GM21390 (cell line): ENCODE measurements around the gene TNFRSF4.
"Not testable (repeated sequence)": the region's sequence is repeated elsewhere in the genome, so short reads cannot be mapped to it uniquely, and the experiment has no call there.

Experiments used
- ATAC-seq: cut with Tn5 transposase; IDR thresholded peaks from one replicate; pipeline ENCODE4 v1.9.1; 2021; ENCODE audit not compliant: unreplicated experiment

TNFRSF4 gene

DNA sequence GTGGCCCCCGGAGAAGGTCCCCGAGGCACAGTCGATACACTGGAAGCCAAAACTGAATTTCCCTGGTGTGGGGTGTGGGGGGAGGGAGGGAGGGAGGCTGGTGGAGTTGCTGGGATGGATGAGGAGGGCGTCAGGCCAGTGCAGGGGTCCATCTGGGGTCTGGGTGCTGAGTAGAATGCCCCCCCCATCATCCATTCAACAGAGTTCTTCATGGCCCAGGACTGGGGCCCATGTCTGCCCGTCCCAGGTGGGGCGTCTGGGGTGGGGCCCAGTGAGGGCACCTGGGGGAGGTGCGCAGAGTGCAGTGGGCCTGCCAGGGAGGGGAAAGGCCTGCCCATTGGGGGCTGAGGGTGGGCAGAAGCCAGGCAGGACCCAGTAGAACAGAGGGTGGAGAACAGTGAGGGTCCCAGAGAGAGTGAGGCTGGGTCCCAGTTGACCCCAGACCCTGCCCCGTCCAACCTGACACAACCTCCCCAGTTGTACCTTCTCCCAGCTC lies 9.5 kb downstream of the TNFRSF4 start:
- no peak for ATAC-seq

GRCh38 chr1:1203561-1204424 lies 10.2 kb downstream of the TNFRSF4 start:
- ATAC-seq: no peak

GRCh38 chr1:1202831-1203560 lies 11.0 kb downstream of the TNFRSF4 start:
- no peak for ATAC-seq

DNA sequence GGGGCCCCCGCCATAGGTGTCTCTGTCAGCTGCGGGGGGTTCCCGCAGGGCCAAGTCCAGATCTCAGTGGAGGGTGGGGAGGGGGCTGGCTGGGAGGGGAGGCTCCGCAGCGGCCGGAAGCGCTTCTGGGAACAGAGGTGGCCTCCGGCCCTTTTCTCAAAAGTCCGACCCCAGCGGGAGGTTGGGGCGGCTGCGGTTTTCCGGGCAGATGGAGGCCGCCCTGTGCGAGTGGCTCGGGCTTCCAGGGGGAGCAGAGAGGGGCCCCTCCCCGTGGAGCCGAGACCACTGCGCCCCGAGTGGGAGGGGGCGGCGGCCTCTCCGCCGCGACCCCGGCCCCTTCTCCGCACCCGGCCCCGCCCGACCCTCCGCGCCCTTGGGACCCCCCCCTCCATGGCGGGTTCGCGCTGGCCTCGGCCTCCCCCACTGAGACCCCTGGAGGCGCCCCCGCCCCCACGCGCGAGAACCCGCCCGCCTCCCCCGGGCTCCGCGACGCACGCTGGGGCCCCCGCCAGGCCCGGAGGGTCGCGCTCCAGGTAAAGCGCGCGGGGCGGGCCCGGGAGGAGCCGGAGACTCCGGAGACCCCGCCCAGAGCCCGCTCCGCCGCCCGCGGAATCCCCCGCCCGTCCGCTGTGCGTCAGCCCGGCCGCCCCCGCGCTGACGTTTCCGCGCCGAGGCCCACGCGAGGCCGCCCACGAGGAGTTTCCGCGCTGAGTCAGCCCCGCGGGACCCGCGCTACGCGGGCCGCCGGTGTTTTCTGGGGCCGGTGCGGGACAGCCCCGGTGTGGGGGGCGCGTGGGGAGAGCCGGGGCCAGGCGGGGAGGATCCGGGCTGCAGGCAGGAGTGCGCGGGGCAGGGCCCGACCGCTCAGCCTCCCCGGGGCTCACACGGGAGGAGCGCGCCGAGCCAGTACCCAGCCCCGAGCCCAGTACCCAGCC lies 12.8 kb downstream of the TNFRSF4 start:
- ATAC-seq: no peak

GRCh38 chr1:1199961-1200875 lies 13.7 kb downstream of the TNFRSF4 start:
- ATAC-seq: no peak

- no peak for ATAC-seq
Observed at GRCh38 chr1:1199141-1199960, 14.6 kb downstream of the TNFRSF4 start.

GRCh38 chr1:1198423-1199140 lies 15.4 kb downstream of the TNFRSF4 start:
- ATAC-seq: no peak

DNA sequence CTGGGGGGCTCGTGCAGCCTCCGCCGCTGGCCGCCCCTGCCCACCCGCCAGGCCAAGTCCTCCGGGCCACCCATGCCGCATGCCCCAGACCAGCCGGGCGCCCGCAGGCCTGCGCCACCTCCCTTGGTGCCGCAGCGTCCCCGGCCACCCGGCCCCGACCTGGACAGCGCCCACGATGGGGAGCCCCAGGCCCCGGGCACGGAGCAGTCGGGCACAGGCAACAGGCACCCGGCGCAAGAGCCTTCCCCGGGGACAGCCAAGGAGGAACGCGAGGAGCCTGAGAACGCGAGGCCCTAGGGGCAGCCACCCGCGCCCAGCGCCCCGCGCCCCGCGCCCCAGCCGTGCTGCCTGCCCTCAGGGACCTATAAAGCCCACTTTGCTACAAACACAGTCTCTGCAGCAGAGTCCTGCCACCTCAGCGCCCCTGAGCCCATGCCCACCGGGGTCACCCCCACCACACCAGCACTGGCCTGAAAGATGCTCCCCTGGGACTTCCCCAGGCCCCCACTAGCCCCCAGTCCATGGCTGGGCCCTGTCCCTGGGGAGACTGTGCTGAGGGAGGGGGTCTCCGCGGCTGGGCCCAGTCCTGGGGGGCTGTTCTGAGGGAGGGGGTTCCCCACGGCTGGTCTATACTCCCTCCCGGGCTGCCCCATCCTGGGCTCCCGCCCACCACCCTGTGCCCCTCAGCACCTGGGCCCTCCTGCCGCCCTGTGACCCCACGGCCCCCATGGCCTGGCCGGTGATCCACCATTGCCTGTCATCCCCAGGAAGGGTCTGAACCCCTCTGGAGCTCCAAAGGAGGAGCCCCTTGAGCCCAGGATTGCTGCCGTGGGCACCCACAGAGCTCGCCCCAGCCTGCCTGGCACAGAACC lies 16.2 kb downstream of the TNFRSF4 start:
- no peak for ATAC-seq

DNA sequence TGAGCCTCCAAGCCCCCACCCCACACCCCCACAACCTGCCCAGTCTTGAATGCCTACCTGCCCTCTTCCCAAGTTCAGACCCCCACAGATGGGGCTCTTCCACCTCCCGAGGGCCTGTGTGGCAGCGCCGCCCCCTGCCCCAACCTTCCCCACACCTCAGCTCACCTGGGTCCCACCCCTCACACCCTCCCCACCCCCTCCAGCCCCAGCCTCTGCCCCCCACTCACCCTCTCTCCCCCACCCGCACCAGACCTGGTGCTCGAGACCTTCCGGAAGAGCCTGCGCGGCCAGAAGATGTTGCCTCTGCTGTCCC lies 16.8 kb downstream of the TNFRSF4 start:
- ATAC-seq: no peak

- ATAC-seq: no peak
Observed at GRCh38 chr1:1196431-1197187, 17.3 kb downstream of the TNFRSF4 start.

GRCh38 chr1:1195726-1196125 lies 18.2 kb downstream of the TNFRSF4 start:
- not testable (repeated sequence) for ATAC-seq

GRCh38 chr1:1194723-1195122 lies 19.2 kb downstream of the TNFRSF4 start:
- no peak for ATAC-seq

DNA sequence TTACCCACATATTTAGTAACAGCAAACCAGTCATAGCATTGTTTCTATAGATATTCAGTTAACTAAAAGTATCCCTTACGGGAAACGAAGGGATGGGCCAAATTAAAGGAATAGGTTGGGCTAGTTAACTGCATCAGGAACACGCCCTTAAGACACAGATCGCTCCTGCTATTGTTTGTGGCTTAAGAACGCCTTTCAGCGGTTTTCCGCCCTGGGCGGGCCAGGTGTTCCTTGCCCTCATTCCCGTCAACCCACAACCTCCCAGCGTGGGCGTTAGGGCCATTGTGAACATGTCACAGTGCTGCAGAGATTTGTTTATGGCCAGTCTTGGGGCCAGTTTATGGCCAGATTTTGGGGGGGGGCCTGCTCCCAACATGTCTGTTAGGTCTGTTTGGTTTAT lies 22.2 kb downstream of the TNFRSF4 start:
- ATAC-seq: no peak

DNA sequence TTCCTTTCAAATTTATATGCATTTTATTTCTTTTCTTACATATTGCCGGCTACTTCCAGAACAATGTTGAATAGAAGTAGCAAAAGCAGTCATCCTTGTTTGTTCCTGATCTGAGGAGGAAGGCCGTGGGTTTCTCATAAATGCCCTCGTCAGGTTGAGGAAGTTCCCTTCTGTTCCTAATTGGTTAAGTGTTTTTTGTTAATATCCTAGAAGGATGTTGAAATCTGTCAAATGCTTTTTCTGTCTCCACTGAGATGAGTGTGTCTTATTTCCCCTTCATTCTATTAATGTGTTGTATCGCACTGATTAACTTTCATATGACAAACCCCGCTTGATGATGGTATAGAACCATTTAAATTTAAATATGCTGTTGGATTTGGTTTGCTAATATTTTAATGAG lies 24.8 kb downstream of the TNFRSF4 start:
- no peak for ATAC-seq

DNA sequence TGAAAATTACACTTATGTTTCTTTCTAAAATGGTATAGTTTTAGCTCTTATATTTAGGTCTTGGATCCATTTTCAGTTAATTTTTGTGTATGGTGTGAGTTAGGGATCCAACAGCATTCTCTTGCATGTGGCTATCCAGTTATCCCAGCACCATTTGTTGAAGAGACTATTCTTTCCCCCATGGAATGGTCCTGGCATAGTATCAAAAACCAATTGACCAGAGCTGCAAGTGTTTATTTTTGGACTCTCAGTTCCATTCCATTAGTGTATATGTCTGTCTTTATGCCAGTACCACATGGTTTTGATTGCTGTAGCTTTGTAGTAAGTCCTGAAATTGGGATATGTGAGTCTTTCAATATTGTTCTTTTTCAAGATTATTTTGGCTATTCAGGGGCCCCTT lies 26.0 kb downstream of the TNFRSF4 start:
- ATAC-seq: no peak

DNA sequence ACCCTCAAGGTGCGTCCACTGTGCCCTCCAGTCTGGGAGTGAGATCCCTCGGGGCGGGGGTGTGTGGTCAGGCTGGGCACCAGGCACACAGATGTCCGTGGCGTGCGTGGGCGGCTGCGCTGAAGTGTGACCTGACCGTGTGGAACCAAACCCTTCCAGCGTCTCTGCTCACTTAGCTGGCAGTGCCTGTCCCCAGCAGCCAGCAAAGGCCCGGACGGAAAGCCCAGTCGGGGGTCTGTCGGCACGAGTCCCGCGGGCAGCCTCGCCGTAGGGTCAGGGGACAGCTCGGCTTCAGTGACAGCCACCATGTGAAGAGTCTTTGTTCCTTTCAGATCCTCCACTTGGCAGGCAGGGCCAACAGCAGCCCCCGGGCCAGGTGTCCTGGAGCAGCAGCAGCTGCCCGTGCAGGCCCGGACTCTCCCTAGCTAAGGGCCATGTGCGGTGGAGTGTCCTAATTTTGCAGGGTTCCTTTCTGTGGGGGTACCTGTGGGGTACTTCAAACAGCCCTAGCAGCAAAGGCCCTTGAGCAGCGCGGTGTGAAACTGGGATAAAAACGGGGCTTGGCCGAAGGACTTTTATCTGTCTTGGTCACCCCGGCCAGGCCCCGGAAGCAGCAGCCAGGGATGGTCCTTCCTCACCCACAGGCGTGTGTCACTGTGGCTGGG lies 28.7 kb downstream of the TNFRSF4 start:
- no peak for ATAC-seq
